GM19238 (cell line): ENCODE results near the gene IQCK.
"Not testable (repeated sequence)": the region's sequence is repeated elsewhere in the genome, so short reads cannot be mapped to it uniquely, and the experiment has no call there.

Source experiments
- DNase-seq: peaks from one replicate; pipeline ENCODE4 v3.0.0; 2011; ENCODE audit warnings: low spot score; ENCODE audit not compliant: insufficient read length

The IQCK gene

GRCh38 chr16:19717741-19718623 is at the start of gene IQCK, which contains the start of gene KNOP1:
IQCK (plus strand) TSS chr16:19718271; CDS start chr16:19718307, 36 bp downstream.
KNOP1 (minus strand) TSS chr16:19718227; CDS start chr16:19715035, 3,192 bp downstream.
- peak; percentile 98 for DNase-seq

GRCh38 chr16:19672378-19672777 is 45.7 kb upstream of the IQCK start:
- no peak for DNase-seq

GRCh38 chr16:19674485-19674884 is 43.6 kb upstream of the IQCK start:
- DNase-seq = no peak

- no peak for DNase-seq
These were observed 40.7 kb upstream of the IQCK start for GRCh38 chr16:19677402-19677801.

- no peak for DNase-seq
These were observed 39.3 kb upstream of the IQCK start for GRCh38 chr16:19678804-19679203.

GRCh38 chr16:19679281-19679680 is 38.8 kb upstream of the IQCK start:
- not testable (repeated sequence) for DNase-seq

- no peak for DNase-seq
These were observed 37.2 kb upstream of the IQCK start for GRCh38 chr16:19680881-19681340.

GRCh38 chr16:19681637-19682036 is 36.4 kb upstream of the IQCK start:
- no peak for DNase-seq

GRCh38 chr16:19683453-19684236 is 34.4 kb upstream of the IQCK start:
- DNase-seq = no peak

GRCh38 chr16:19685176-19685575 is 32.9 kb upstream of the IQCK start:
- no peak for DNase-seq

- no peak for DNase-seq
These were observed 30.8 kb upstream of the IQCK start for GRCh38 chr16:19687279-19687678.

GRCh38 chr16:19688396-19689024 is 29.6 kb upstream of the IQCK start:
- no peak for DNase-seq

- DNase-seq = no peak
These were observed 28.7 kb upstream of the IQCK start for GRCh38 chr16:19689342-19689741.

- DNase-seq = no peak
These were observed 27.9 kb upstream of the IQCK start for GRCh38 chr16:19690196-19690595.

- no peak for DNase-seq
These were observed 26.8 kb upstream of the IQCK start for GRCh38 chr16:19691161-19691711.

- no peak for DNase-seq
These were observed 23.1 kb upstream of the IQCK start for GRCh38 chr16:19694989-19695388.

GRCh38 chr16:19696328-19696727 is 21.7 kb upstream of the IQCK start:
- DNase-seq = no peak

- DNase-seq = no peak
These were observed 21.1 kb upstream of the IQCK start for GRCh38 chr16:19696961-19697360.

- no peak for DNase-seq
These were observed 20.2 kb upstream of the IQCK start for GRCh38 chr16:19697756-19698318.

- DNase-seq = no peak
These were observed 19.3 kb upstream of the IQCK start for GRCh38 chr16:19698480-19699465.
